HG02588 (cell line): Measurements from ENCODE around the gene SBNO1.
"Not testable (repeated sequence)": the region's sequence is repeated elsewhere in the genome, so short reads cannot be mapped to it uniquely, and the experiment has no call there.

ENCODE experiments used
- ATAC-seq: cut with Tn5 transposase; IDR thresholded peaks from one replicate; pipeline ENCODE4 v1.9.1; 2021; ENCODE audit warnings: mild to moderate bottlenecking, moderate library complexity; ENCODE audit not compliant: unreplicated experiment

Gene SBNO1

DNA sequence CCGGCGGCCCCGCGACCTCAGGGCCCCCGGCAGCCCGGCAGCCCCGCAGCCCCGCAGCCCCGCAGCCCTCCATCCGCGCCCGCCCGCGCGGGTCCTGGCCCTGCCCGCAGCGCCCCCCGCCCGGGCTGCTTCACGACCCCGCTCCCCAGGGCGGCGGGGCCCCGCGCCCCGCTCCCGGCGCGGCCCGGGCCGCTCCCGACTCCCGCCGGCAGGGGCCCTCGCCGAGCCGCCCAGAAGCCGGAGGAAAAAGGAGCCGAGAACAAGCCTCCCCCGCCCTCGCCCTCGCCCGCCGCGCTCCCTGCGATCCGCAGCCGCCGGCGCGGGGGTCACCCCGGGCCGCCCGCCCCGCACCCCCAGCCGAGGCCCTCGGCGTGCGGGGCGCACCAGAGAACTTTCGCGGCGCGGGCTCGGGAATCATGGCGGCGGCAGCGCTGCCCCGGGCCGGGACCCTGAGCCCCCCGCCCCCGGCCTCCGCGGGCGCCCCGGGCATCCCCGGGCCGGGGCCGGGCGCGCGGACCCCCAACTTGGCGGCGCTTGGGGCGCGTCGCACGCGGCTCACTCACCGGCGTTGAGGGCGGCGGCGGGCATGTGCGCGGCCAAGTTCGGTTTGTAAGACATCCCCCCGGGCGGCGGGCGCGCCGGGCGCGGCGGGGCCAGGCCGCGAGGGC, 93.5 kb downstream of the SBNO1 start:
- ATAC-seq = peak; percentile 54

GRCh38 chr12:123270214-123271000, 94.2 kb downstream of the SBNO1 start:
- ATAC-seq = peak; percentile 24

DNA sequence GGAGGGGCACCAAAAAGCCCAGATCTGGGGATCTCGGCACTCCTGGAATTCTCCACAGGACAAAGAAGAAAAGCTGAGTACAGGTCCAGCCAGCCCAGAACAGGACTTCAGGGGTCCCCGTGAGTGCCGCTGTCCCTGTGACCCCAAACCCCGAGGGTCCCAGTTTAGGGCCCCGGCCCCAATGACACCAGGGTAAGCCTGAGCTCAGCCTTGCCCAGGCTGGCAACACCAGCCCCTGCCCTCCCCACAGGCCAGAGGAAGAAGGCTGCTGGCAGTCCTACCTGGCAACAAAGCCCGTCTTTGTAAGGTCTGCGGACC, 94.8 kb downstream of the SBNO1 start:
- ATAC-seq = no peak

- ATAC-seq = no peak
Observed at GRCh38 chr12:123269395-123269892, 95.2 kb downstream of the SBNO1 start.

DNA sequence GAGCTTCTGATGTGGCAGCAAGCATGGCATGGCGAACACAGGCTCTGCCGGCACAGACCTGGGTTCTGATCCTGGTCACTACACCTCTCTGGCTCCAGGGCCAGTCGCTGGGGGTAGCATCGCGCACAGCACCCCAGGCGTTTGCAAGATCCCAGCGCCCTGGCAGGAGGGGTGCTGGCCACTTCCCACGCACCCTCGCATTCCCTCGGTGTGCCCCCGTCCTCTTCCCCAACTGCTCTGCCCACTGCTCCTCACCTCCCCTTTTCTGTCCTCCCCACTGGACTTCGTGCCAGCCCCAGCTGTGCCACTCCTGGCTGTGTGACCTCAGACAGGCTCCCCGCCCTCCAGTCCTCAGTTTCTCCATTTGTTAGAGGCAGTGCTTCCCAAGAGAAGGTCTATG, 95.8 kb downstream of the SBNO1 start:
- ATAC-seq = no peak

- no peak for ATAC-seq
Observed at GRCh38 chr12:123267991-123268843, 96.4 kb downstream of the SBNO1 start.

DNA sequence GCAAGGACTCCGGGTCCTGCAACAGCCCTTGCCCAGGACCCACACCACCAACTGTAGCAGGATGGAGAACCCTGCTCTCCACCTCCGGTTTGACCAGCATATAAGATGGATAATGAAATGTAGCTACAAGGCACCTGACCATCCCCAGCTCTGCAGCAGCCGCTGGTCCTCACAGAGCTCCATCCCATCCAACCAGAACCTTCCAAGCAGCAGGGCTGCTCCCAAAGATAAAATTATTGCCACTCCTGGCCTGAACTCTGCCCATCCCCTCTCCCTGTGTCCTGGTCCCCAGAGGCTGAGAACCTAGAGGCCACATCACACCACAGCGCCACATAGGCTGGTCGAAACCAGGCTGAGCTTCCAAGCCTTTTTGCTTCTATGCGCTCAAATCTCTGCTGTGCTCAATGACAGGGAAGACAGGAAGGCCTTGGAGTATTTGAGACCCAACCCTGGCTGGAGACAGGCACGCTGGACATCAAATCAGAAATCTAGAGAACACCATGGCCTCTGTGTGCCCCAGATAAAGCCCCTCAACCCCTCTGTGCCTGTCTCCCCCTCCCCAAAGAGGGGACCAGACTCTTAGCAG, 97.2 kb downstream of the SBNO1 start:
- ATAC-seq = no peak

- no peak for ATAC-seq
Observed at GRCh38 chr12:123266679-123267277, 97.9 kb downstream of the SBNO1 start.

DNA sequence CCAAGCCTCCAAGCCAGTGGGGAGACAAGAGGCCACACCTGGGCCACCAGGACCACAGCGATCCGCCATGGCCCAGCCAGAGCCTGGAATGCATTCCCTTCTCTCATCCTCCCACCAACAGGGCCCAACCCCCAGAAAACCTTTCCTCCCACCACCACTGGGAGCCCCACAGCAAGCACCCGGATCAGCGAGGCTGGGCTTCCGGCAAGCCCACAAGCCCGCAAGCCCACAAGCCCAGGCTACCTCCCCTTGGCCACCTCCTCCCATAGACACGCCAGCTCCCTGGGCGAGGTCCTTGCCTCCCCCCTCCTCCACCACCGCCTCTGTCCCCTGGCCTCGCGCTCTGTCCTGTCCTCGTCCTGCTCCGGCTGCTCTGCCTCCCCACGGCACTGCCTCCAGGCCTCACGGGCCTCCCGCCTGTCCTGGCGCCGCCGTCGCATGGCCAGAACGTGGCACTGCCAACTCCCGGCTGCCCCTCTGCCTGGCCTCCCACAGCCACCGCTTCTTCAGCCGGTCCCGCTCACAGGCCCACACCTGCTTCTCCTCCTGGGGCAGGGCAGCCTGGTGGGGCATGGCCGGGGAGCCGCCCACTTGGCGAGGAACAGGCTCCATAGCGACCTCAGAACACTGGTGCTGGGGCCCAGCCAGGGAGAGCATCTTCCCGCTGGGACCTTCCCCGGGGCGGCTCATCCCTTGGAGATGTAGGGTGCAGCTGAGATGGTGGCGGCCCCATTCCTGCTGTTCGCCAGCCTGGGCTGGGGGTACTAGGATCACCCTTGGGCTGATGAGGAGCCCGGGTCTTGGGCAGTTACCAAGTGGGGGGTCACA, 98.6 kb downstream of the SBNO1 start:
- ATAC-seq = no peak

DNA sequence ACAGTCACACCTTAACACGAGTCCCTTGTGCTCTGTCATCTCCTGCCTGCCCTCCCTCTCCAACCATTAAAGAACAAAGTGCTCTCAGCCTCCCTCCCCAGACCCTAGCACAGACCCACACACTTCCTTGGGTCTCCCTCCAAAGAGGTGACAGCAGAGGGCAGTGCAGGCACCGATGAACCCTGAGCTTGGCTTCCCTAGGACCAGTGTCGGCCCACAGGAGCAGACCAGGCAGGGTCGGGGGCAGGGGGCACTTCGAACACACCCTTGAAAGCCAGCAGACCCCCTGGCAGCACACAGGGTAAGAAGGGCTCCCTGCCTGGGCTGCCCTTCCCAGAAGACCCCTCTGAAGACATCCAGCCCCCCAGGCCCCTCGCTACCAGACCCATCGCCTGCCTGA, 100.0 kb downstream of the SBNO1 start:
- ATAC-seq = no peak

DNA sequence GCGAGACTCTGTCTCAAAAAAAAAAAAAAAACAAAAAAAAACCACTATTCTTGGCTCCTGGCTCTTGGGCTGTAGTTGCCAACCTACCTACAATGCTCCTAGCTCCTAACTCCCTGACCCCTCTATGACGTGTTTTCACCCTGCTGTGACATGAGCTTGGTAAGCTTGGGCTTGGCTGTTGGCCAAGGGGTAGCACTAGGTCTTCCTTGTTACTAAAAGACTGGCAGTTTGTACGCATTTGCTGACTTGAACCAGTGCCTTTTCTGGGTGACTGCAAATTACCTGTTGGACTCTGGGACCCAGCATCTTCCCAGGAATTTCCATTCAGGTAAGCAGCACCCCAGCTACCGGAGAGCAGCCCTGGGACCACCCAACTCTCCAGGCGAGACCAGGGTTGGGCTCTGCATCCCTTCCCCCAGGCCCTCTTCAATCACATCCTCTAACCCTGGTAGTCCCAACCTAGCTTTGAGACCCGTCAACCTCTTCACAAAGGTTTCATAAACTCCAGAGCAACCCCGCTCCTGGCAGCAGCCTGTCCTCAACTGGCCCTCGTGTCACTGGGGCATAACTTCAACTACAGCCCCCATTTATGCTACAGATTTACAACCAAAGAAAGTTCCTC, 101.3 kb downstream of the SBNO1 start:
- no peak for ATAC-seq

DNA sequence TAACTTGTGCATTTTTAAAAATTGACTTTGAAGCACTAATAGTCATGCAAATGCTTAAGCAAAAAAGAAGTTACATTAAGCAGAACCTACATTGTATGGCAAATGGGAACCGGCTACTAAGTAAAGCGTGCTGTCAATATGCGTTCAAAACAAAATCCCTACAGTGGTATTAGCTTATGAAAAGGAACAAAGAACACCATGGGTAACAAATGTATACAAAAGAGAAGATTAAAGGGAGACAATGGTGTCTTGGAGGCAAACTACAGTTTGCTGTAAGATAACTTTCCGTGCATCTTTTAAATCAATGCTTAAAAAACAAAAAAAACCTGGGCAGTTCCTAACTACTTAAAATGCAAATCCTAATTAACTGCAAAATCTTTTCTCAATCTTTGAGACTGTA, 103.5 kb downstream of the SBNO1 start:
- ATAC-seq = no peak

GRCh38 chr12:123260081-123260480, 104.6 kb downstream of the SBNO1 start:
- no peak for ATAC-seq

- ATAC-seq = no peak
Observed at GRCh38 chr12:123258593-123258992, 106.1 kb downstream of the SBNO1 start.

DNA sequence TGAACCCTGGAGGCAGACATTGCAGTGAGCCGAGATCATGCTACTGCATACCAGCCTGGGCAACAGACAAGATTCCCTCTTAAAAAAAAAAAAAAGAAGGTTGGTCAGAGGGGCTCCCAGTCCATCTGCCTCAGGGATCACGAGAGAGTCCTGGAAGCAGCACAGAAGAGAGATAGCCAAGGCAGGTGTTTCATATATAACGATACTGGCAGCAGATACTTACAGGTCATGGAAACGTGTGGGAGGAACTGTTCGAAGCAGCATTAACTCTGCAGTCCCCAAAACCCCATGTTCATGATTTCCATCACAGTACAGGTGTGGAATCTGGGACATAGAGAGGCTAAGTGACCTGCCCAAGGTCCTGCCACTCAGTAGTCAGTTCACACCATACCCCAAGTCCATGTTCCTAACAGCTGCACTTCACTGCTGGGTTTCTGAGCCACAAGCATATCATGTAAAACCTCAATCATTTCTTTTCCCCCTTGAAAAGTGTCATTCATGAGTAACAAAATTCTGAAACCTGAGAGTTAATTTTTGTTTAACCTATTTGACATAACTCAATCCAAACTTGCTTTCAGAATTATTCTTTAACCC, 109.7 kb downstream of the SBNO1 start:
- ATAC-seq = no peak

GRCh38 chr12:123253641-123254459, 110.8 kb downstream of the SBNO1 start:
- no peak for ATAC-seq

DNA sequence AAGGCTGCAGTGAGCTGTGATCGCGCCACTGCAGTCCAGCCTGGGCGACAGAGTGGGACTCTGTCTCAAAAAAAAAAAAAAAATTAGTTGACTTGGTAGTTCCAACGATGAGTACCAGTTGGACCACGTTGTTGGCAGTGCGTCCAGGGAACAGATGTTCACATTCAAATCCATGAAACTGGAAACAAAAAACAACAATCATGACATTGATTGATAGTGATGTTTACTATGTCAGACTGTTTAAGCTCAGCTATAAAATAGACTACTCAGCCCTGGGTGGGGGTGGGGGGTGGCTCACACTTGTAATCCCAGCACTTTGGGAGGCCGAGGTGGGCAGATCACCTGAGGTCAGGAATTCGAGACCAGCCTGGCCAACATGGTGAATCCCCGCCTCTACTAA, 112.3 kb downstream of the SBNO1 start:
- not testable (repeated sequence) for ATAC-seq

DNA sequence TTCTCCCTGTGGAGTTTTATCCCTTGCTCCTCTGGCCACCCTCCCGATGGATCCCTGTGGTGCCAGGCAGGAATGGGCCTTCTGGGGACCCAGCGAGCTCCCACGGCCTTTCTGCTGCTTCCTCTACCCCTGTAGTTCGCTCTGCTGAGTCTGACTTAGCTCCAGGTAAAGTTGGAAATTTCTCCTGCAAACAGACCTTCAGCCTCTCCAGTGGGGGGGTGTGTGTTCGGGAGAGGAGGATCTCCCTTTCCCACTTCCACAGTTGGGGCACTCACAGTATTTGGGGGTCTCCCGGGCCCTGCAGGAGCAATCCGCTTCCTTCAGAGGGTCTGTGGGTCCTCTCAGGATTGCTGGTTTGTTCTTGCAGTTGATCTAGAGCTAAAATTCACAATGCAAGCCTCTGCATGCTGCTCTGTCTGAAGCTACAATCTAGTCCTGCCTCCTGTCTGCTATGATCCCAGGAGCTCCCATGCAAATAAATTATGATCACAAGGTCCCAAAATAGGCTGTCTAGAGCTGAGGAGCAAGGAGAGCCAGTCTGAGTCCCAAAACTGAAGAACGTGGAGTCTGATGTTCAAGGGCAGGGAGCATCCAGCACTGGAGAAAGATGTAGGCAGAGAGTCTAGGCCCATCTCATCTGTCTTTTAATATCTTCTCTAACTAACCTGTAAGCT, 113.1 kb downstream of the SBNO1 start:
- ATAC-seq = no peak
